ENCODE data around the gene NMNAT1.
"Not testable (repeated sequence)": the region's sequence is repeated elsewhere in the genome, so short reads cannot be mapped to it uniquely, and the experiment has no call there.

NMNAT1 gene

DNA sequence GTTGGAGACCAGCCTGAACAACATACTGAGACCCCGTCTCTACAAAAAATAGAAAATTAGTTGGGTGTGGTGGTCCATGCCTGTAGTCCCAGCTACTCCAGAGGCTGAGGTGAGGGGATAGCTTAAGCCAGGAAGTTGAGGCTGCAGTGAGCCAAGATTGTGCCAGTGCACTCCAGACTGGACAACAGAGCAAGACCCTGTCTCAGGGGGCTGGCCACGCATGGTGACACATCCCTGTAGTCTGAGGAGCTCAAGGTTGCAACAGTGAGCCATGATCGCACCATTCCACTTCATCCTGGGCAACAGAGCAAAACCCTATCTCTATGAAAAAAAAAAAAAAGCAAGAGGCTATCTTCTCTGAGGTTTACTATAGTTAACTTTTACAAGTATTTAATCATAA lies 76.8 kb downstream of the NMNAT1 start:
- no peak for DNase-seq
- TF ChIP-seq GATA1 (IDR thresholded peaks at IDR 0.05; ENCODE audit: low read depth, low read length) (no peak), POLR2A (IDR thresholded peaks at IDR 0.05; ENCODE audit: low read length) (no peak)

DNA sequence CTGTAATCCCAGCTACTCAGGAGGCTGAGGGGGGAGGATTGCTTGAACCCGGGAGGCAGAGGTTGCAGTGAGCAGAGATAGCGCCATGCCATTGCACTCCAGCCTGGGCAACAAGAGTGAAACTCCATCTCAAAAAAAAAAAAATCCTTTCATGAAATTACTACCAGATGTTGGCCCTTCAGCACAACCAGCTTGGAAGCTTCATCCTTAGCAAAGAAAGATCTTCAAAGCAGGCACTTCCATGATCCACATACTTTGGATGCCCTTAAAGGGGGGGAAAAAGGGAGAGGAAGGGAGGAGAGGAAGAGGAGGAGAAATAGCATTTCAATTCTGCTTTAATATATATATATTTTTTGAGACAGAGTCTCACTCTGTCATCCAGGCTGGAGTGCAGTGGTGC lies 77.4 kb downstream of the NMNAT1 start:
- DNase-seq, result not testable (repeated sequence)

DNA sequence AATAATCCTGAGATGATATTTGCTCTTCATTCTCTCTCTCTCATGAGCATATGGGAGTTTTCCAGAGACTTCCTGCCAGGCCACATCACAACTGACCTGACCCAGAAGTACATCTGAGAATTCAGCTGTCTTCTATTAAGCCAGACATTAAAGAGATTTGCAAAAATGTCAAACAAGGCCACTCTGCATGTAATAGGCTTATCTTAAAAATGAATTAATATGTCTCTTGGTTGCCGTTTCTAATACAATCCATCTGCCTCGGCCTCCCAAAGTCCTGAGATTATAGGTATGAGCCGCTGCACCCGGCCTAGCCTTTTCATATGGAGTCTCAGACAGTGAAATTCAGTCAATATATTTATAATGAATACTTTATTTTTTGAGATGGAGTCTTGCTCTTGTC lies 78.7 kb downstream of the NMNAT1 start:
- not testable (repeated sequence) for DNase-seq

DNA sequence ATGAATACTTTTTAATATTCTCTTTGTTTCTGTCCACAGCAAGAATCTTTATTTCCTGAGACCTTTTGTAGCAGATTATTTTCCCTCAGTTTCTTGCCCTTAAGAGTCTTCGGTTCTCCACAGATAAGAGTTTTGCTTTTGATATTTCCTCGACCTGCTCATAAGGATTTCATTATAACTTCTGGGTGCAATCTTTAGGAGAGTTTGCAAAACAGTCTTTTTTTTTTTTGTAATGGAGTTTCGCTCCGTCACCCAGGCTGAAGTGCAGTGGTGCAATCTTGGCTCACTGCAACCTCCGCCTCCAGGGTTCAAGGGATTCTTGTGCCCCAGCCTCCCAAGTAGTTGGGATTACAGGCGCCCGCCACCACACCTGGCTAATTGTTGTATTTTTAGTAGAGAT lies 79.4 kb downstream of the NMNAT1 start:
- TF ChIP-seq POLR2A (IDR thresholded peaks at IDR 0.05; ENCODE audit: low read length), result no peak
- no peak for TF ChIP-seq GATA1 (IDR thresholded peaks at IDR 0.05; ENCODE audit: low read depth, low read length)

DNA sequence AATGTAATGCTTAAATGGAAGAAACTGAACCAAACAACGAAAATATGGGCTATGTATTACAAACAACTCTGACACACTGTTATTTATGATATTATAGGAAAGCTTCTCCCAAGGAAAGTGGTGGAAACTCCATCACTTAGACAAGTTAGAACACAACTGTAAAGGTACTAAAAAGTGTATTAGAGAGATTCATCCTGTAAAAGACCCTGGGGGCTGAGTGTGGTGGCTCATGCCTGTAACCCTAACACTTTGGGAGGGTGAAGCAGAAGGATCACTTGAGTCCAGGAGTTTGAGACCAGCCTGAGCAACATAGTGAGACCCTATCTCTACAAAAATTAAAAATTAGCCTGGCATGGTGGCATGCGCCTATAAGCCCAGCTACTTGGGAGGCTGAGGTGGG lies 82.1 kb downstream of the NMNAT1 start:
- no peak for DNase-seq
- no peak for TF ChIP-seq GATA1 (IDR thresholded peaks at IDR 0.05; ENCODE audit: low read depth, low read length)

More for the DNA sequence above, 79.4 kb downstream of the NMNAT1 start:
- no peak for DNase-seq

GRCh38 chr1:10027027-10027426 lies 83.8 kb downstream of the NMNAT1 start:
- TF ChIP-seq GATA1 (IDR thresholded peaks at IDR 0.05; ENCODE audit: low read depth, low read length), result no peak
- TF ChIP-seq POLR2A (IDR thresholded peaks at IDR 0.05; ENCODE audit: low read length), result no peak
- DNase-seq, result no peak

DNA sequence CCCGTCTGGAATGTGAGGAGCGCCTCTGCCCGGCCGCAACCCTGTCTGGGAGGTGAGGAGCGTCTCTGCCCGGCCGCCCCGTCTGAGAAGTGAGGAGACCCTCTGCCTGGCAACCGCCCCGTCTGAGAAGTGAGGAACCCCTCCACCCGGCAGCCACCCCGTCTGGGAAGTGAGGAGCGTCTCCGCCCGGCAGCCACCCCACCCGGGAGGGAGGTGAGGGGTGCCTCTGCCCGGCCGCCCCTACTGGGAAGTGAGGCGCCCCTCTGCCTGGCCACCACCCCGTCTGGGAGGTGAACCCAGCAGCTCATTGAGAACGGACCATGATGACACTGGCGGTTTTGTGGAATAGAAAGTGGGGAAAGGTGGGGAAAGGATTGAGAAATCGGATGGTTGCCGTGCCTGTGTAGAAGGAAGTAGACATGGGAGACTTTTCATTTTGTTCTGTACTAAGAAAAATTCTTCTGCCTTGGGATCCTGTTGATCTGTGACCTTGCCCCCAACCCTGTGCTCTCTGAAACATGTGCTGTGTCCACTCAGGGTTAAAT lies 85.8 kb downstream of the NMNAT1 start:
- not testable (repeated sequence) for DNase-seq

DNA sequence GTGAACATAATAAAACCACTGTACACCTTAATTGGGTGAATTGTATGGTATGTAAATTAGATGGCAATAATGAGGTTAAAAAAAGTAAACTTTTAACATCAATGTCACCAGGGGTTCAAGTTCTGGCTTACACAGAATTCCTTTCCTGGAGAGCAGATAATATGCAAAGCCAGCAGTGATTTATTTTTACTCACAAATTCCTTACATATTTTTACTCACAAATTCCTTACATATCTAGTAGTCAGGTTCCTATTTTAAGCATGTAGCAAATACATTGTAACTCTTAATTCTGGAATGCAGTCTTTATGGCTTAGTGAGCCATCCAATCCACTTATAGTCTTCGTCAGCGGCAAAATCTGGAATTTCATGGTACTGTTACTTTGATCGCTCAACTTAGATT lies 88.2 kb downstream of the NMNAT1 start:
- DNase-seq, result no peak
- TF ChIP-seq GATA1 (IDR thresholded peaks at IDR 0.05; ENCODE audit: low read depth, low read length) (no peak), POLR2A (IDR thresholded peaks at IDR 0.05; ENCODE audit: low read length) (no peak)

DNA sequence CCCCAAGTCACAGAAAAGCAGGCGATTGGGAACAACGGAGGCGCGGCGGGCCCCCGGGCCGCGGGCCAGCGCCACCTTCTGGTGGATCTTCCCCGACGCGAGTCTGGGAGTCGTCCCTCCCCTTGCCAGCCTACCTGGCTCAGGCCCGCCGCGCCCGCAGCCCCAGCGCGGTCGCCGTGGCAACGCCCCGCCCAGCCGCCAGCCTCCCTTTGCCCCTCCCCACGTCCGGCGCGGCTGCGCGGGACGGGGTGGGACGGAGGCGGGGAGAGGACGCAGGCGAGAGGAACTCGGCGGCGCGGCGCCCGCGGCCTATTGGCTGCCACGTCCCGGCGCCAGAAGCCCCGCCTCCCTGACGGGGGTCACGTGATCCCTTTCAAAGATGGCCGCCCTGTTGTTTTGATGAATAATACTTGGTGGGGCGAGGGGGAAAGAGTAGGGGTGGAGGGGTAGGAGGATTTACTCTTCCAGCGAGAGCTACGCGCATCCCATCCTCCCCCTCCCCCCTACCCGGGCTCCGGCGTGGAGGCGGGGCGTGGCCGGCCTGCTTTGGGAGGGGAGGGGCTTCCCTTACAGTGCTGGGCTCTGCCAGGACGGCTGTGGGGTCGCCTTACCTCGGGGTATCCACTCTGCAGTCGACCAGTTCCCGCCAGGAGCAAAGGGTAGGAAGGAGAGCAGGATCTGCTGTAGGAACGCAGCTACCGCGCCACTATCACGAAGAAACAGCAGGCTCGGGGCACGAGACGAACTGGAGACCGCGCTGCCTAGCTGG lies 89.5 kb downstream of the NMNAT1 start, which contains the start of gene UBE4B:
TSS of gene UBE4B (plus strand) at position 369 of the 769 bp plus-strand sequence. CDS start 713 bp downstream, outside the sequence.
- peak; percentile 98 to 100 for DNase-seq
- TF ChIP-seq POLR2A (IDR thresholded peaks at IDR 0.05; ENCODE audit: low read length), result peak; percentile 67
- no peak for TF ChIP-seq GATA1 (IDR thresholded peaks at IDR 0.05; ENCODE audit: low read depth, low read length)

GRCh38 chr1:10033359-10033845 lies 90.1 kb downstream of the NMNAT1 start:
- TF ChIP-seq POLR2A (IDR thresholded peaks at IDR 0.05; ENCODE audit: low read length) (peak; percentile 41), GATA1 (IDR thresholded peaks at IDR 0.05; ENCODE audit: low read depth, low read length) (no peak)
- DNase-seq, result peak; percentile 77 to 85
